ENCODE data around the gene PLXNB1. TPM values are rescaled to one million over a fixed set of nuclear protein-coding genes. Genes with fewer than 3 reads are reported as not detected.

The PLXNB1 gene
- total RNA-seq, 1 donor from 2014 or later = 106 TPM

DNA sequence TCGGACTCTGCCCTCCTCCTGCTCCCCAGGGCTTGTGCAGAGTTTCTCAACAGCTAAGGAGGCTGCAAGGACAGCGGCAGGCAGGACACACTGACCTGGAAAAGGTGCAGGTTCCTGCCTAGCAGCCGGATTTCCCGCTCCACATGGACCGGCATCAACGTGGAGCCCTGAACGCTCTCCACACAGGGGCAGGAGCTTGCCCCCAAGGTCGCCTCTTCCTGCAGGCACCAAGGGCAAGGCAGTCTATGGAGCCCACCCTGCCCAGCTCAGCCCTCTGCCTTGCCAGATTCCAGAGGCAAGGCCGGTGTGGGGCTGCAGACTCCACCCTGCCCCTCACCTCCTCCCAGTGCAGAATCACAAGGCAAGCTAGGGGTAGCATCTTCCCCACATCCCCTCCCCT lies 10.7 kb downstream of the PLXNB1 start:
- TF ChIP-seq, protein P1, sequence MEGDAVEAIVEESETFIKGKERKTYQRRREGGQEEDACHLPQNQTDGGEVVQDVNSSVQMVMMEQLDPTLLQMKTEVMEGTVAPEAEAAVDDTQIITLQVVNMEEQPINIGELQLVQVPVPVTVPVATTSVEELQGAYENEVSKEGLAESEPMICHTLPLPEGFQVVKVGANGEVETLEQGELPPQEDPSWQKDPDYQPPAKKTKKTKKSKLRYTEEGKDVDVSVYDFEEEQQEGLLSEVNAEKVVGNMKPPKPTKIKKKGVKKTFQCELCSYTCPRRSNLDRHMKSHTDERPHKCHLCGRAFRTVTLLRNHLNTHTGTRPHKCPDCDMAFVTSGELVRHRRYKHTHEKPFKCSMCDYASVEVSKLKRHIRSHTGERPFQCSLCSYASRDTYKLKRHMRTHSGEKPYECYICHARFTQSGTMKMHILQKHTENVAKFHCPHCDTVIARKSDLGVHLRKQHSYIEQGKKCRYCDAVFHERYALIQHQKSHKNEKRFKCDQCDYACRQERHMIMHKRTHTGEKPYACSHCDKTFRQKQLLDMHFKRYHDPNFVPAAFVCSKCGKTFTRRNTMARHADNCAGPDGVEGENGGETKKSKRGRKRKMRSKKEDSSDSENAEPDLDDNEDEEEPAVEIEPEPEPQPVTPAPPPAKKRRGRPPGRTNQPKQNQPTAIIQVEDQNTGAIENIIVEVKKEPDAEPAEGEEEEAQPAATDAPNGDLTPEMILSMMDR (conservative IDR thresholded peaks at IDR 0.05; ENCODE audit: low read depth, low read length) = no peak
- no peak for DNase-seq (ENCODE audit: low read depth)
- no peak overlapping the region for H3K4me3 ChIP-seq (ENCODE audit: low read depth, low read length)

DNA sequence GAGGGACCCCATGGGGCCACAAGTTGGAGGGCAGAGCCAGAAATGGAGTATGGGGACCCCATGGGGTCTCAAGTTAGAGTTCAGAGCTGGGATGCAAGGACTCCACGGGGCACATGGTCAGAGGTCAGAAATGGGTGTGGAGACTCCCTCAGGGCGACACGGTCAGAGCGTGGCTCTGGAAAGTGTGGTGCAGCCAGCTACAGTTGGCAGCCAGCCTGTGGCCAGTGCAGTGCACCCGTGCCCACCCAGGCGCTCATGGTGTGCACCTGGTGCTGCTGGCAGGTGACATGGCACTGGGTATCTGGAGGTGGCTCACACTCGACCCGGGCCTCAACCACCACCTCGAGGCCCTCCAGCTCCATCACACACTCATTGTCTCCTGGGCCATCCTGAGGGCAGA lies 11.2 kb downstream of the PLXNB1 start:
- TF ChIP-seq, protein P1 (conservative IDR thresholded peaks at IDR 0.05; ENCODE audit: low read depth, low read length) = no peak
- no peak for DNase-seq (ENCODE audit: low read depth)
- H3K4me3 ChIP-seq (ENCODE audit: low read depth, low read length) = no peak overlapping the region

DNA sequence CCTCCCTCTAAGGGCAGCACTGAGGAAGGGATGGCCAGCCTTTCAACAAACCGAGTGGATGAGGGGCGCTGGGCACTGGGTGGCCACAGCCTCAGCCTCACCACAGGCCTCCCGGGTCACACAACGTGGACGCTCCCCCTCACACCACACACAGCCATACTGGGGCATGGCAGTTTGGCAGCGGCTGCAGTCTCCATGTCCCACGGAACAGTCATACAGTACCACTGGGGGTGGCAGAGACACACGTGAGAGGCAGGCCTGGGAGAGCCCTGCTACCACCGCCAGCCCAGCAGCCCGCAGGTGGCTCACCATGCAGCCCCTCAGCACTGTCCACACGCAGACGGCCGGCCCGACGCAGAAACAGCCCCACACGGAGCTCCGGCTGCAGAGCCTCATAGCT lies 11.7 kb downstream of the PLXNB1 start:
- no peak for DNase-seq (ENCODE audit: low read depth)
- no peak overlapping the region for H3K4me3 ChIP-seq (ENCODE audit: low read depth, low read length)
- TF ChIP-seq, protein P1 (conservative IDR thresholded peaks at IDR 0.05; ENCODE audit: low read depth, low read length) = no peak

DNA sequence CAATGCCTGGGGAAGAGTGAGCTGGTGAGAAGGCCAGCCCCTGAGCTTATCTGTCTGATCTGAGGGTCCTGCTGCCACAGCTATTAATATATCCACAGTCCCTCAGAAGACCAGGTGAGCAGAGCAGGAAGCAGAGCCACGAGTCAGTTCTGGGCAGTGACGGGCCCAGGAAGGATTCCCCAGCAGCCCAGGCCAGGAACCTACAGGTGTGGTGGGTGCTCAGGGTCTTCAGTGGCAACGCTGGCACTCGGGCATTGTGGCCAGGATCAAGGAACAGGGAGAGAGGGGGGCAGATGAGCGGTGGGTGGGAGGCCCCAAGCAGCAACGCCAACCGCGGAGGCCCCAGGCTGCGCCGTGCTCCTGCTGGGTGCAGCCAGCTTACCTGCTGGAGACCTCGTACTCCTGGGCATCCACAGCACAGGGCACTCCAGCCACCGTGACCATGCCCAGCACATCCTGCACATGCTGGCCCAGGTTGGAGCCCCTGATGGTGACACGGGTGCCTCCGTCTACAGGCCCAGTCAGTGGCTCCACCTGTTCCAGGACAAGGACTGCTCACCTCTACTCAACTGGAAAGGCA lies 12.3 kb downstream of the PLXNB1 start:
- DNase-seq (ENCODE audit: low read depth) = no peak
- H3K4me3 ChIP-seq (ENCODE audit: low read depth, low read length) = no peak overlapping the region
- TF ChIP-seq, protein P1 (conservative IDR thresholded peaks at IDR 0.05; ENCODE audit: low read depth, low read length) = no peak

DNA sequence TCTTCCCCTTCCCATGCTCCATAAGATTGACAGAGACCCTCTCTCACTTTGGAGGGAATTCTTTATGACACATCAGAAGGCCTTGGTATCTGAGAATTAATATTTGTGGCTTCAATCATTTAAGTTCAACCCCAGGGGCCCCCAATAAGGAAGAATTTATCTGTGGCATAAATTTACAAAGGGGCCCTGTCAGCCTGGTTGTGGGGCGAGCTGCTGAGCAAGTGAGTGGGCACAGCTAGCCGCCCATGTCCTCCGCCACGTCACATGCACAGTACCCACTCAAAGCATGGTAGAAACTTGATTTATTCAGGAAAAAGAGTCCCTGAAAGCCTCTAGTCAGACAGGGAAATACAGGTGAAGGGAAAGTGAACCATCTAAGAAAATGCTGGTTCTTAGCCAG lies 13.3 kb downstream of the PLXNB1 start:
- DNase-seq (ENCODE audit: low read depth) = no peak
- TF ChIP-seq, protein P1 (conservative IDR thresholded peaks at IDR 0.05; ENCODE audit: low read depth, low read length) = no peak

DNA sequence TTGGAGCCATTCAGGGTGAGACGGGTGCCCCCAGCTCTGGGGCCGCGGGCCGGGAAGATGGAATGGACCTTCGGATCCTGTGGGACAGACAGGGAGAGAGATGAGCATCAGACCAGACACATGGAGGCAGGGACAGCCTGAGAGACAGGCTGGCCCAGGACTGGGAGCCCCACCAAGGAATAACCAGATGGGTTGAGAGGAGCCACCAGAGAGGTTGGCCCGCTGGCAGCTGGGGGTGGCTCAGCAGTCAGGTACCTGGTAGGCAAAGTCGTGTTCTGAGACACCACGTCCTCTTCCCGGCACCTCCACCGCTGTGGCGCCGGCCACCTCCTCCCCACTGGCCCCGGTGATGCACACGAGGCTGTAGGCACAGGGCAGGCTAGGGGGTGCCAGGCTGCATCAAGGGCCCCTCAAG lies 13.8 kb downstream of the PLXNB1 start:
- no peak for DNase-seq (ENCODE audit: low read depth)
- no peak overlapping the region for H3K4me3 ChIP-seq (ENCODE audit: low read depth, low read length)
- TF ChIP-seq, protein P1 (conservative IDR thresholded peaks at IDR 0.05; ENCODE audit: low read depth, low read length) = no peak

More for the DNA sequence above, 13.3 kb downstream of the PLXNB1 start:
- no peak overlapping the region for H3K4me3 ChIP-seq (ENCODE audit: low read depth, low read length)

DNA sequence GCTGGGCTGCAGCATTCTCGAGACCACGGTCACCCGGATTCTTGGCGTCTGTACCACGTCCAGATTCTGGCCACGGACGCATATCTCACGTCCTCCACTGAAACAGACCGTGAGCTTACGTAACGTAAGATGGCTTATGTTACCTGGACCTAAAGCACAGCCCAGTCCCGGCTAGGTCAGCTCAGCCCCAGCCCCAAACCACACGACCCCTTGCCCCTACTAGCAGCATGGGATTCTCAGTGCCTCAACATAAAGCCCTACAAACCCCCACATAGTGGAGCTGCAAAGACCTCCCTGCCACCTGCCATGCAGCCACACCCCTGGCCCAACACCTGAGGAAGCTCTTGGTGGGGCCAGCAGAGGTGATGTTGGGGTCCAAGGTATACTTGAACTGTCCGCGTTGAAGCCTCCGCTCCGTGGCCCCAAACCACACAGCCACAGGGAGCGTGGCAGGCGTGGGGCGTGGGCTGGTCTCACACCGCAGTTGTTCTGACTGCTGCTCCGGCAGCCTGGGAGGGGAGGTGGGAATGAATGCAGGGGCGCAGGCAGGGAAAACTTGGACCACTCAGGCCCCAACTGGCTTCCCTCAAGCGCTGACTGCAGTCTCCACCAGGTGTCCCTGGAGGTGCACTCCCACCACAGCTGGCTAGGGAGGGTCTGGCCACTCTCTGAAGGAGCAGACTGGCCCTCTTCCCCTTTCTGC lies 14.5 kb downstream of the PLXNB1 start:
- H3K4me3 ChIP-seq (ENCODE audit: low read depth, low read length) = no peak overlapping the region
- TF ChIP-seq, protein P1 (conservative IDR thresholded peaks at IDR 0.05; ENCODE audit: low read depth, low read length) = peak; percentile 23
- no peak for DNase-seq (ENCODE audit: low read depth)
